Activated naive CD8-positive, alpha-beta T cell (primary cell): ENCODE data around the gene AIF1.

ENCODE experiments used
- H3K27ac Mint-ChIP-seq: one replicate; pipeline ENCODE4 v1.8.0; 2021; ENCODE audit warnings: mixed read lengths
- H3K27me3 Mint-ChIP-seq: one replicate; pipeline ENCODE4 v1.8.0; 2021; ENCODE audit warnings: mixed read lengths
- H3K36me3 Mint-ChIP-seq: one replicate; pipeline ENCODE4 v1.8.0; 2021; ENCODE audit warnings: mixed read lengths
- H3K4me1 Mint-ChIP-seq: one replicate; pipeline ENCODE4 v1.8.0; 2021; ENCODE audit warnings: low read depth, mixed read lengths
- H3K4me3 Mint-ChIP-seq: one replicate; pipeline ENCODE4 v1.8.0; 2021; ENCODE audit warnings: mild to moderate bottlenecking, mixed read lengths
- H3K9me3 Mint-ChIP-seq: one replicate; pipeline ENCODE4 v1.8.0; 2021; ENCODE audit warnings: low read depth, mixed read lengths

The AIF1 gene

GRCh38 chr6:31659649-31660380 lies 44.8 kb downstream of the AIF1 start:
- Mint-ChIP-seq H3K4me1 (peaks cover 73% of the 10 kb centered on the region), H3K9me3 (no peaks in the 10 kb centered on the region), H3K36me3 (peaks cover 17% of the 10 kb centered on the region), H3K4me3 (peak overlapping the region; percentile 94), H3K27me3 (no peaks in the 10 kb centered on the region), H3K27ac (peak overlapping the region; percentile 93)

GRCh38 chr6:31660381-31661261 lies 45.6 kb downstream of the AIF1 start, which contains the start of gene C6orf47:
Gene C6orf47, minus strand, starts transcription at chr6:31660778. Its CDS starts 831 bp downstream, at chr6:31659947.
- peaks cover 71% of the 10 kb centered on the region for H3K4me1 Mint-ChIP-seq
- peak within 1 kb of the TSS; percentile 93 for H3K27ac Mint-ChIP-seq
- no peaks in the 10 kb centered on the region for H3K27me3 Mint-ChIP-seq
- H3K36me3 Mint-ChIP-seq = peaks cover 17% of the 10 kb centered on the region
- H3K4me3 Mint-ChIP-seq = peak within 1 kb of the TSS; percentile 94
- no peaks in the 10 kb centered on the region for H3K9me3 Mint-ChIP-seq

GRCh38 chr6:31661262-31662123 lies 46.5 kb downstream of the AIF1 start:
- Mint-ChIP-seq H3K9me3 (no peaks in the 10 kb centered on the region), H3K4me1 (peaks cover 71% of the 10 kb centered on the region), H3K36me3 (peaks cover 17% of the 10 kb centered on the region), H3K27me3 (no peaks in the 10 kb centered on the region), H3K27ac (peak overlapping the region; percentile 64), H3K4me3 (peak overlapping the region; percentile 94)

GRCh38 chr6:31662124-31662723 lies 47.2 kb downstream of the AIF1 start:
- Mint-ChIP-seq H3K27me3 (no peaks in the 10 kb centered on the region), H3K4me1 (peaks cover 73% of the 10 kb centered on the region), H3K36me3 (peaks cover 17% of the 10 kb centered on the region), H3K27ac (peak overlapping the region; percentile 58), H3K9me3 (no peaks in the 10 kb centered on the region), H3K4me3 (peak overlapping the region; percentile 51)

- Mint-ChIP-seq H3K27ac (peak overlapping the region; percentile 97), H3K4me3 (peak overlapping the region; percentile 93), H3K9me3 (no peaks in the 10 kb centered on the region), H3K4me1 (peaks cover 70% of the 10 kb centered on the region), H3K36me3 (peaks cover 16% of the 10 kb centered on the region), H3K27me3 (no peaks in the 10 kb centered on the region)
These were observed 48.3 kb downstream of the AIF1 start for GRCh38 chr6:31663126-31663960.

- Mint-ChIP-seq H3K9me3 (no peaks in the 10 kb centered on the region), H3K4me1 (peaks cover 68% of the 10 kb centered on the region), H3K36me3 (peaks cover 16% of the 10 kb centered on the region), H3K27ac (peak overlapping the region; percentile 97), H3K4me3 (peak overlapping the region; percentile 93), H3K27me3 (no peaks in the 10 kb centered on the region)
These were observed 49.1 kb downstream of the AIF1 start for GRCh38 chr6:31663961-31664789.

GRCh38 chr6:31664790-31665500 lies 49.9 kb downstream of the AIF1 start, which contains the start of gene GPANK1:
Gene GPANK1, minus strand, starts transcription at chr6:31664997. Its CDS starts 519 bp downstream, at chr6:31664478.
- no peaks in the 10 kb centered on the region for H3K9me3 Mint-ChIP-seq
- H3K4me1 Mint-ChIP-seq = peaks cover 62% of the 10 kb centered on the region
- peak within 1 kb of the TSS; percentile 97 for H3K27ac Mint-ChIP-seq
- no peaks in the 10 kb centered on the region for H3K27me3 Mint-ChIP-seq
- peak within 1 kb of the TSS; percentile 93 for H3K4me3 Mint-ChIP-seq
- peaks cover 16% of the 10 kb centered on the region for H3K36me3 Mint-ChIP-seq

- no peaks in the 10 kb centered on the region for H3K27me3 Mint-ChIP-seq
- peaks cover 60% of the 10 kb centered on the region for H3K4me1 Mint-ChIP-seq
- no peaks in the 10 kb centered on the region for H3K9me3 Mint-ChIP-seq
- H3K27ac Mint-ChIP-seq = peak within 1 kb of the TSS; percentile 97
- H3K4me3 Mint-ChIP-seq = peak within 1 kb of the TSS; percentile 93
- H3K36me3 Mint-ChIP-seq = peaks cover 16% of the 10 kb centered on the region
These were observed 50.7 kb downstream of the AIF1 start, which contains the start of gene CSNK2B for GRCh38 chr6:31665501-31666336. Gene CSNK2B, plus strand, starts transcription at chr6:31666080. Its CDS starts 752 bp downstream, at chr6:31666832.

- H3K9me3 Mint-ChIP-seq = no peaks in the 10 kb centered on the region
- H3K27ac Mint-ChIP-seq = peak overlapping the region; percentile 97
- H3K4me3 Mint-ChIP-seq = peak overlapping the region; percentile 93
- H3K4me1 Mint-ChIP-seq = peaks cover 55% of the 10 kb centered on the region
- H3K36me3 Mint-ChIP-seq = peaks cover 16% of the 10 kb centered on the region
- no peaks in the 10 kb centered on the region for H3K27me3 Mint-ChIP-seq
These were observed 51.4 kb downstream of the AIF1 start for GRCh38 chr6:31666337-31666965.
